ENCODE data around the gene FSCN2.

FSCN2 gene, protein sequence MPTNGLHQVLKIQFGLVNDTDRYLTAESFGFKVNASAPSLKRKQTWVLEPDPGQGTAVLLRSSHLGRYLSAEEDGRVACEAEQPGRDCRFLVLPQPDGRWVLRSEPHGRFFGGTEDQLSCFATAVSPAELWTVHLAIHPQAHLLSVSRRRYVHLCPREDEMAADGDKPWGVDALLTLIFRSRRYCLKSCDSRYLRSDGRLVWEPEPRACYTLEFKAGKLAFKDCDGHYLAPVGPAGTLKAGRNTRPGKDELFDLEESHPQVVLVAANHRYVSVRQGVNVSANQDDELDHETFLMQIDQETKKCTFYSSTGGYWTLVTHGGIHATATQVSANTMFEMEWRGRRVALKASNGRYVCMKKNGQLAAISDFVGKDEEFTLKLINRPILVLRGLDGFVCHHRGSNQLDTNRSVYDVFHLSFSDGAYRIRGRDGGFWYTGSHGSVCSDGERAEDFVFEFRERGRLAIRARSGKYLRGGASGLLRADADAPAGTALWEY

DNA sequence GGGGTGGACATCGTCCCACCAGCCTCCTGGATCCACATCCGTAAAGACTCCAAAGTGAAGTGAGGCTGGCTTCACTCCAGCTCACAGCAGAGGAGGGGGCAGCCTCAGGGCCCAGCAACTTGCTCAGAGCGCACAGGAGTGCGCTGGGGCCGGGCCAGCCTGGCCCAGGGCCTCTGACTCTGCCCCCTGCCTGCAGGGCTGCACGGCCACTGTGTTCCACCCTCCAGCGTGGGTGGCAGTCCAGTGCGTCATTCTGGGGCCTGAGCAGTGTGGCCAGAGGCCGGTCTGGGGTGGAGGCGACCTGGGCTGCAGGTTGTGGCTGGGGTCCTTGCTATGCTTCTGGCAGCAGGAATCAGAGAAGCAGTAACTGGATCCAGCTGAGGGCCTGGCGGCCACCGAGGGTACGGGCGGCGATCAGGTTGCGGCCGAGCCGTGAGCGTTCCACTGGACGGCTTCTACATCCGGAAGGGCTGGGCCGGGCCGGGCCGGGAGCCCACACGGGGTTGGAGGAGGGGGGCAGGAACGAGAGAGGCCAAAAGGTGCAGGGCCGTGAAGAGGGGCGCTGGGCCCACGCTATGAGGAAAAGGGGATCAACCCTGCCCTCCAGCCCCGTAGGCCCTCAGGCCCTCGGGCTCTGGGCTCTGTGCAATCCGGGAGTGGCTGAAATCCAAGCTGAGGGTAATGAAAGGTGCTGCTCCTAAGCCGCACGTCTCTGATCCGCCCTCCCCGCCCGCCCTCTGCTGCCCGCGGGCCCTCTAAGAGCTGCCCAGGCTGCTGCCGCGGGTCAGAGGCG lies at the start of gene FSCN2:
FSCN2 (plus strand) TSS at position 787 of the 793 bp plus-strand sequence. CDS start 155 bp downstream, outside the sequence.
- no peak for DNase-seq

DNA sequence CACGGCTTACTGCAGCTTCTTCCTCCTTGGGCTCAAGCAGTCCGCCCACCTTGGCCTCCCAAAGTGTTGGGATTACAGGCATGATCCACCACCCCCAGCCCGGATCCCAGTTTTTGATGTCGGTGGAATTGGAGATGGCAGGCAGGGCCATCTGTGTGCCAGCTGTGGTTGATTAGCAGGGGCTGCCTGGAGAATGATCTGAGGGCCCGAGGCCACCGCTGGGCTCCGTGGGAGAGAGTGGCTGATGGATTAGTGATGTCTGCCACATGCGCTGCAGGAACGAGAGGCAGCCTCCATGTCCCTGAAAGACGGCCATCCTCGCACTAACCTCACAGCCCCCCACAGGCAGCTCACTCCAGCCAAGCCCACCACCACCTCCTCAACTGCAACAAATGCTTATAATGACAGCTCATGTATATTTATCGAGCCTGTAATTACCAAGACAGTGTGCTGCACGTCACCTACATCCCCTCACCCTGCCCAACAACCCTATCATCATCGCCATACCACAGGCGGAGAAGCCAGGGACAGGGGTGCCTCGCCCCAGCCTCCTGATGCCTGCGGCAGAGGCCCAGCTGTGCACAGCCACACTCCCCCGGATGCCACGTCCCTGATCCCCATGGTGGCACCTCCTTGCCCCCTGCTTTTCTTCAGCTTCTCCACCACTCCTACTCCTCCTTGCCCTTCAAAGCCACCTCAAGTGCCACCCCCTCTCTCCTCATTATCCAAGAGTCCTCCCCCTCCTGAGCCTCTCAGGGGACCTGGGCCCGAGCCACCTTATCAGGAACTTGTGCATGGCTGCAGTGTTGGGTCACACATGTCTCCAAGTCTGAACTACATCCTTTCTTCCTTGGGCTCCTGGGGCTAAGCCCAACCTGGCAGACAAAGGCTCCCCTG lies 48.8 kb upstream of the FSCN2 start:
- DNase-seq, result no peak

DNA sequence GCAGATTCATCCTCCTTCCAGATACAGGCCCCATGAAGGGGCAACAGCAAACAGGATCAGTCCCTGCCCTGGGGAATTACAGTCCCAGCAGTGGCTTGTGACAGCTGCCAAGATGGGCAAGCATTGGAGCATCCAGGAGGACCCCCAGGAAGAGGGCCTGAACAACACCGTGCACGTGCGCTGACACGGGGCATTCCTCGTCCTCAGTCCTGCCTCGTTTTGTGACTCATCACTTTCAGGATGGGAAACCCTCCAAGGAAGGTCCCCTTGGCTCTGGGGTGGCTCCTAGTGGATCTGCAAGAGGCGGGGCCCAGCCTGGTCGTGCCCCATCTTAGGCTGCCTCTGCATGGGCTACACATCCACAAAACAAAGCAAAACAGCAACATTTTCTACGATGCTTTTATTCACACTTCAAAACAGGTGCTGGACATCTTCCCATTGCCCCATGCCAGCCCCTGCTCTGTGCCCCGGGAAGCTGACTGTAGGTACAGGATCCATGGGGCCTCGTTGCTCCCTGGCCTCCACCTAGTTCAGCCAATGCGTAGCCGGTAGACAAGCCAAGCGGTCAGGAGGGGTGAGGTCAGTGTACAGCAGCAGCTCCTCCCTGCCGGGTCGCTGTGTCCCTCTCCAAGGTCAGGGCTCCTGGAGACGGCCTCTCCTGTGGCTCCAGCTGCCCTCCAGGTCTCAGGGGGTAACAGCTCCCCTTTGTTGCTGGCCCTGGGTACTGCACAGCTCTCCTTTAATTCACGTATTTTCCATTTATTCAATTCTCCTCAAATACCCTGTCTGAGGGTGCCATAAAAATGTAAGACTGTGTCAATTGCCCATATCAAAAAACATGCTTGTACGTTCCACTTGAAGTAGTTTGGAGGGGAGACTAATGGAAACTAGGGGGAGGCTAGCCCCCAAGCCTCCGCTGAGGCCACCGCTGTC lies 47.8 kb upstream of the FSCN2 start:
- DNase-seq, result no peak

DNA sequence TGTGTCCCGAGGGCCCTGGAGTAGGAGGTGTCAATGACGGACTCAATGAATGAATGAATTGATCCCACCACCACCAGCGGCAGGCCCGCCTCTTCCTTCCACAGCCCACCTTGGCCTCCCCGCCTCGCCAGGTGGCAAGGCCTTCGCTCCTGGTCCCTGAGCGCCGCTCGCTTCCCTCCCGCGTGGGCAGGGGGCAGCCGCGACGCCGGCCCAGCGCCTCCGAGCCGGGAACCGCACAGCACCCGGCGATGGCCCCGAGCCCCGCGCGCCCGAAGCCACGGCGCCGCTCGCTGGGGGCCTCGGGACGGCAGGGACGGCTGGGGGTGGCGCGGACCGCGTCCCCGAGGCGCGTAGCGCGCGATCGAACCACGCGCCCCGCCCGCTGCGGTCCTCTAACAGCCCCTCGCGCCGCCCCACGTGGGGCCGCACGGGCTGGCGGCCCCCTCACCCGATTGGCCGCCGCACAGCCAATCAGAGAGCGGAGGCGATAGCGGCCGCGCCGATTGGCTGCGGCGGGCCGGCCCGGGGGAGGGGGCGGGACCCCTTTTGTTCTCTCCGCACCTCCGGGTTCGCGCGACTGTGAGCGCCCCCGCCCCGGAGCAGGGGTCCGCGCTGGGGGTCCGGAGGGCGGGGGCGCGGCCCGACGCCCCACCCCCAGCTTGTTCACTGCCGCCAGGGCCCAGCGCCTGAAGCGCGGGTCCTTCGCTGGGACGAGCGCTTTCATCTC lies 46.9 kb upstream of the FSCN2 start:
- DNase-seq, result peak; percentile 92

DNA sequence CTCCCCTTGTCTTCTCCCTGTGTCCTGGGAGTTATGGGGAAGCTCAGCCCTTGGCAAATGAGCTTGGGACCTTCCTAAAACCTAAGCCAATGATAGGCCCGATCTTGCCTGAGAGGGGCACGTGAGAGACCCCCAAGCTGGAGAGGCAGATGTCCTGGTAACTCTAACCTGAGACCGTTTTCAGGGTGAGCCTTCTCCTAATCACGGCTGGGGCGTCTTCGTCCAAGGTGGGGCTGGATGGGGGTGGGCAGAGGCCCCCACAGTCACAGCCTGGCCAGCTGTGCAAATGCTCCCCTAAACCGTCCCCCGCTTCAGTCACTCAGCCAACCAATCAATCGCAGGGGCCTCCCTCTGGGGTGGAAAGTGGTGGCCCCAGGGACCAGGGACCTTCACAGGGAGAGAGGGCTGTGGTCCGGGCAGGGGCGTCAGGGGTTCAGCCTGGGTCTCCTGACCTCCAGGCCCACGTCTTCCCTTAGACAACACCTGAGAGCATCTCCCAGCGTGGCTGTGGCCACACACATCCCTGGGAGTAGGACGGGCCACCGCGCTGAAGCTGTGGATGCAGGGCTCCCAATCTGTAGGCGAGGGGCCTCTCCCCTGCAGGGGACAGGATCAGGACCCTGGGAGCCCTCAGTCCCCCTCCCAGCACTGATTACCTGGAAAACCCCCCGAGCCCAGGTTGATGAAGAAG lies 46.2 kb upstream of the FSCN2 start:
- no peak for DNase-seq

DNA sequence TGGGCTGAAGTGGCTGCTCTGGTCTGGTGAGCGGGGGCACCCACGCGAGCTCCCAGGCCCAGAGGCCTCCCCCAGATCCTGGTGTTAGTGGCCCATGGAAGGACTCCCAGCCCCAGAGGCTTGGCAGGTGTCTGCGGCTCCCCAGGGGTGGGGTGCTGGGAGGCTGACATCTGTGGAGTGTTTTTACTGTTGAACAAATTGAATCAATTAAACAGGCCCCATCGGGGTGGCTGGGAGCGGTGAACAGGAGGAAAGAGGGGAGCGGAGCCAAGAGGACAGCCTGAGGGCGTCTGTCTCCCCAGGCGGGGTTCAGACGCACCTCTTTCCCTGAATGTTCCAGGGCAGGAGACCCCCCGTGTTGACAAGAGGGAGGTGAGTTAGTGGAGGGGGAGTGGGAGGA lies 45.5 kb upstream of the FSCN2 start:
- peak in 1 of 2 experiments; percentile 57 for DNase-seq

DNA sequence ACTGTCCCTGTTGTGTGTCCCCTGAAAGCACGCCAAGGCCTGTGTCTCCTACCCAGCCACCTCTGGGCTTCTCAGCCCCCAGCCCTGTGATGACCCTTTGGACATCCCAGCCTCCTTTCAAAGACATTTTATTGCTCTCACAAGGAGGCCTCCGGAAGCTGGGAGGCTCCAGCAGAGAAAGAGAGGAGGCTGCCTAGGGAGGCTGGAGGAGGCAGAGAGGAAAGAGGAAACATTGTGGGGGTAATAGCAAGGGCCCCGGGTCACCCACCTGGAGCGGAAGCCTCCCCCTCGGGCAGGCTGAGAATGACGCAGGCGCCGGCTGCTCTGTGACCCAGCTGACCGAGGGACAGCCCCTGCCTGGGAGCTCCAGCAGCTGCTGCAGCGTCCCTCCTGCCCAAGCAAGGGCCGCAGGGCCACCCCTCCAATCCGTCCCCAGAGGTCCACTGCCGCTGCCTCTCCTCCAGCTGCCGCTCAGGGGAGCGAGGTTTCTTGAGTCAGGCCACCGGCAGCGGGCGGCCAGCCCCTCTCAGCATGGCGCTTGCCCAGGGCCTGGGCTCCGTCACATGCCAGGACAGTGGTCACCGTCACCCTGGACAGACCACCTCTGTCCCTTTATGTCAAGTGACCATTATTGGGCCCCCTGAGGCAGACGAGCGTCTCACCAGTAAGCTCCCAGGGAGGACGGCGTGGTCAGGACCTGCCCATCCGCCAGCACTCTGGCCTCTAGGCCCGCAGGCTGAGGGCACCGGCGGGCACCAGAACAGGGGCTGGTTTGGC lies 44.9 kb upstream of the FSCN2 start:
- DNase-seq, result peak; percentile 94 to 95

DNA sequence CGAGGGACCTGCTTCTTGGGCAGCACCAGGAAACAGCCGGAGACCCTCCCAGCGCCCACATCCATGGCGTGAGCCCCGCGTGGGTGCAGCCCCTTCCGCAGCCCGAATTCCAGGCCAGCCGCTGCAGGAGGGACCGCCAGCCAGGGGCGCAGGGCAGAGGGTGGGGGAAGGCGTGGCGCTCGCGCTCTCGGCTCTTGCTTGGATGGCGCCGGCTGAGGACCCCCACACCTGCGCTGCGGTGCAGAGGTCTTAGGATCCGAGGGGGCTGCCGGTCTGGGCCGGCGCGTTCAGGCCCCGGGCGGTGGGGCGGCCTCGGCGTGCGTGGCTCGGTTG lies 44.3 kb upstream of the FSCN2 start:
- DNase-seq, result no peak

DNA sequence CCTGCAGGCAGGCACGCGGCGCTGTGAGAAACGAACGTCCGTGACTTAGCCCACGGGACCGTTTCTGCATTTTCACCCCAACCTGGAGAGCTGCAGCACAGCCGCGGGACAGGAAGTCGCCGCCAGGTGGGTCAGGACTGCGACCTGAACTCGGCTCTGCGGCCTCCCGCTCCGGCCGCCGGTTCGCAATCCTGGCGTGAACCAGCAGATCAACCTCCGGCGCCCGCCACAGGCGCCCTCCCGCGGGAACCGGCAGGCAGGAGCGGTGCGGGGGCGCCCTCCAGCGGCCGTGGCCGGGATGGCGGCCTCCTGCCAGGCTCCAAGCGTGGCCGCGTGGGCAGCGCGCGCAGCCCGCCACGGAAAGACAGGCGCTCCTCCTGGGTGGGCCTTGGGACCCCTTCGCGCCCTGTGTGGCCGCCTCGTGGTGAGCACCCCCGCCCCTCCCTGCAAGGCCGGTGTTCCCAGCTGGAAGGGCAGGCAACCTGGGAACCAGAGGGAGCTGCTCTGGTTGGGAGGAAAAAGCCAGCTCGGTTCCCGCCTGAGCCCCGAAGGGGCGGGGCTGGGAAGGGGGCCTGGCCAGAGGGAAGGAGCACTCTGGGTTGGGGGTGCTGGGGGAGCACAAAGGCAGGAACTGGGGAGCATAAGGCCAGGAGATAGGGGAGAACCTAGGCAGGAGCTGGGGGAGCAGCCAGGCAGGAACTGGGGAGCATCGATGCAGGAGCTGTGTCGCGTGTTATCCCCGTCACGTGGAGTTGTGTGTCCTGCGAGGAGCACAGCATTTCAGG lies 43.8 kb upstream of the FSCN2 start:
- peak; percentile 88 to 90 for DNase-seq

DNA sequence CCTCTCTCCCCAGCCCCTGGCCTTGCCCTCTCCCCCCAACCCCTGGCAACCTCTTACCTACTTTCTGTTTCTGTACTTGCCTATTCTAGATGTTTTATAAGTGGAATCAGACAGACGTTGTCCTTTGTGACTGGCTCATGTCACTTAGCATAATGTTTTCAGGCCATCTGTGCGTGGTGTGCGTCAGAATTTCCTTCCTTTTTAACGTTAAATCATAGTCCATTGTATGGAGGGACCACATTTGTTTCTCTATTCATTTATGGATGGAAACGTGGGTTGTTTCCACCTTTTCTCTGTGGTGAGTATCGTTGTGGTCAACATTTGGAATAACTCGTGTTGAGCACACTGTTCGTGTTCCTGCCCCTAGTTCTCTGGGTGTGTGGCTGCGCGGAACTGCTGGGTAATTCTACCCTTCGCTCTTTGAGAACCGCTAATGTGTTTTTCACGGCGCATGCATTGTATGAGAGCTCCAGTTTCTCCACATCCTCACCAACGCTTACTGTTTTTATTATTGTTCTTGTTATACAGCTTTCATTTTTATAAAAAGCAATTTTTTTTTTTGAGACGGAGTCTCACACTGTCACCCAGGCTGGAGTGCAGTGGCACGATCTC lies 41.9 kb upstream of the FSCN2 start:
- peak; percentile 82 to 89 for DNase-seq

DNA sequence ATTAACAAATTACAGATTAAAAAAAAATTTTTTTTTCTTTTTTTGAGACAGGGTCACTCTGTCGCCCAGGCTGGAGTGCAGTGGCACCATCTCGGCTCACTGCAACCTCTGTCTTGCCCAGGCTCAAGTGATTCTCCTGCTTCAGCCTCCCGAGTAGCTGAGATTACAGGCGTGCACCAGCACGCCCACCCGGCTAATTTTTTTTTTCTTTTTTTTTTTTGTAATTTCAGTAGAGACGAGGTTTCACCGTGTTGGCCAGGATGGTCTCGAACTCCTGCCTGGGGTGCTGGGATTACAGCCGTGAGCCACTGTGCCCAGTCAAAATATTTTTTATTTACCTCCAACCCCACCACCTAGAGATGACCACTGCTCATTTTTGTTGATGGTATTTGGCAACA lies 41.1 kb upstream of the FSCN2 start:
- DNase-seq, result no peak

DNA sequence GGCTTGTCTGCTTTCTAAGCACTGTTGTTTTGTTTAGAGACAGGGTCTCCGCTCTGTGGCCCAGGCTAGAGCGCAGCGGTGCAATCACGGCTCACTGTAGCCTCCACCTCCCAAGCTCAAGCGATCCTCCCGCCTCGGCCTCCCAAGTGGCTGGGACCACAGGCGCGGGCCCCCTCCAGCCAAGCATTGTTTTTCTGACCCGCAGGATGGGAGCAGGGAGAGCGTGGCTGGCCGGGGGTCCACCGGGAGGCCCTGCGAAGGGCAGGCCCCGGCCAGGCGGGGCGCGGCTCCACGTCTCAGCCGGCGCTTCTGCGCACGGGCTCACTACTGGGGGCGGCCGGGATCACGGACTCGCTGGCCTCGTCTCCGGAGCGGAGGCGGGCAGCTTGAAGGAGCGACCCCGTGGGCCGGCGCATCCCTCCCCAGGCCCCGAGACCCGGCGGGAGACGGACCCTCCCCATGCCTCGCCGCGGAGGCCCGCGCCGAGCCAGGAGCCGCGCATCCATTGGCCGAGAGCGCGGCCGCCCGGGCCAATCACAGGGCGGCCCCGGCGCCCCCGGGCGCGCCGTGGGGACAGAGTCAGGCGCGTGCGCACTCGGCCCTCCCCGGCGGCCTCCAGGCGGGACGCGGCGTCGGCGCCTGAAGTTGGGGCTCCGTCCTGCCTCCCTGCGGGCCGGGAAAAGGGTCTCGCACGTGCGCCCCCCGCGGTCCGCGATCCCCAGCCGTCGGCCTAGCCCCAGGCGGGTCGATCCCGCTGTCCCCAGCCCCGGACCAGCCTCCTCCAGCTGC lies 40.5 kb upstream of the FSCN2 start:
- DNase-seq, result peak; percentile 35 to 60

DNA sequence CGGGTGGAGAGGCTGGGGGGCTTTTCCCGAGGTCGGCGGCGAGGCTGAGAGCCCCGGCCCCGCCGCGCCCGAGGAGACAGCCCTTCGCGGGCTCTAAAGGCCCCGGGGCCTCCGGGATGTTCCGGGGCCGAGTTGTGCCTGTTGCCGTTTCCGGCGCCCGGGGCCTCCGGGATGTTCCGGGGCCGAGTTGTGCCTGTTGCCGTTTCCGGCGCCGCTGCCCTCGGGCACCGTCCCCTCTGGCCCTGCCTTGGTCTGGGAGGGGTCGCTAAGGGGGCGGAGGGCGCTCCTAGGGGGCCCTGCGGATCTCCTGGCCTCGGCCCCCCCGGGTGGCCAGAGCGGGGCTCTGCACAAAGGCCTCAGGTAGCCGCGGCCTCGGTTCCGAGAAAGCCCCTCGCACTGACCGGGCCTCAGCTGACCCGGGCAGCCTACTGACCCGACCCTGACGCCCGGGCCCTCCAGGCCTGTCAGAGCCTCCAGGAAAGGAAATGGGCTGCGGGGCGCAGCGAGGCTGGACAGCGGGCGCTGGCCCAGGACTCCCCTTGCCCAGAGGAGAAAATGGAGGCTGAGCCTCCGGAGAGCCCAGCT lies 39.8 kb upstream of the FSCN2 start:
- DNase-seq, result no peak

DNA sequence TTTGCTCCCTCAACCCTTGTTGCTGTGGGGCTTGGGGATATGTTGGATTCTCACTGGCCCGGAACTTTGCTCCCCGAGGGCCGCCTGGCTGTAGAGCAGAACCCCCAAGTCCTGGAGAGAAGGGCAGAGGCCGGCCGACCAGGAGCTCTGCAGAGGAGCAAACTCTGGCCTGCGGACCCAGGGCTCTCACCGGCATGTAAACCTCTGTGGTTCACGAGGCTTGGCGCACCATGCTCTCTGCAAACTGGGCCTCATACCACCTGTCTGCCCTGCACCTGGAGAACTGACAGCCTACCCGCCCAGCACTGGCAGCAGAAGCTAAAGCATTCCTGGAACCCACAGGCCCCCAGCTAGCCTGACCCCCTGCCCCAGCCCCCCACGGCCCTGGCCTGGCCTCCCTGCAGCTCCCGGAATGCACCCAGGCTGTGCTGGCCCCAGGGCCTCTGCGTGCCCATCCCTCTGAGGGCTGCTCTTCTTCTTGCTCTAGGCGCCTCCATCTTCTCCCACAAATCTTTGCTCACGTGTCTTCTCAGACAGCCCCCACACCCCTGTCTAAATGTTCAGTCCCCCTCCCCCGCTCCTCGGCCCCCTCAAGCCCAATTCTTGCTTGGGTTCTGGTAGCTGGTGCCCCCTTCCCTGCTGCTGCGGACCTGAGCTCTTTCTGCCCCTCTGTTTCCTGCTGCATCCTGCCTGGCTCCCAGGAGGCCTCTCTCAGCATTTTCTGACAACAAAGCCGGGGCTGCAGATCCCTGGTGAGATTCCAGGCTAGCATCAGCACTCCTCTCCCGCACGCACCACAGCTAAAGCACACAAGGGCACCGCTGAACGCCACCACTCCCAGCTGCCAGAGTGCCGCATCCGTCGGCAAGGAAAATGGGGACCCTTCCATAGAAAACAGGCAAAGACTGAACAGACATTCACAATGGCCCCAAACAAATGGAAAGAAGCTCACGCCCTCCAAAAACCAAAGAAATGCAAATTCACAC lies 38.9 kb upstream of the FSCN2 start:
- no peak for DNase-seq

Data from Kasumi-1 (cell line).